ENCODE data around the gene PCDHB8.
"Not testable (repeated sequence)": the region's sequence is repeated elsewhere in the genome, so short reads cannot be mapped to it uniquely, and the experiment has no call there.

DNA sequence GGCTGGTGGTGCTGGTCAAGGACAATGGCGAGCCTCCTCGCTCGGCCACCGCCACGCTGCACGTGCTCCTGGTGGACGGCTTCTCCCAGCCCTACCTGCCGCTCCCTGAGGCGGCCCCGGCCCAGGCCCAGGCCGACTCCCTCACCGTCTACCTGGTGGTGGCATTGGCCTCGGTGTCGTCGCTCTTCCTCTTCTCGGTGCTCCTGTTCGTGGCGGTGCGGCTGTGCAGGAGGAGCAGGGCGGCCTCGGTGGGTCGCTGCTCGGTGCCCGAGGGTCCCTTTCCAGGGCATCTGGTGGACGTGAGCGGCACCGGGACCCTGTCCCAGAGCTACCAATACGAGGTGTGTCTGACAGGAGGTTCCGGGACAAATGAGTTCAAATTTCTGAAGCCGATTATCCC lies 47.8 kb downstream of the PCDHB8 start:
- TF ChIP-seq, protein P1, sequence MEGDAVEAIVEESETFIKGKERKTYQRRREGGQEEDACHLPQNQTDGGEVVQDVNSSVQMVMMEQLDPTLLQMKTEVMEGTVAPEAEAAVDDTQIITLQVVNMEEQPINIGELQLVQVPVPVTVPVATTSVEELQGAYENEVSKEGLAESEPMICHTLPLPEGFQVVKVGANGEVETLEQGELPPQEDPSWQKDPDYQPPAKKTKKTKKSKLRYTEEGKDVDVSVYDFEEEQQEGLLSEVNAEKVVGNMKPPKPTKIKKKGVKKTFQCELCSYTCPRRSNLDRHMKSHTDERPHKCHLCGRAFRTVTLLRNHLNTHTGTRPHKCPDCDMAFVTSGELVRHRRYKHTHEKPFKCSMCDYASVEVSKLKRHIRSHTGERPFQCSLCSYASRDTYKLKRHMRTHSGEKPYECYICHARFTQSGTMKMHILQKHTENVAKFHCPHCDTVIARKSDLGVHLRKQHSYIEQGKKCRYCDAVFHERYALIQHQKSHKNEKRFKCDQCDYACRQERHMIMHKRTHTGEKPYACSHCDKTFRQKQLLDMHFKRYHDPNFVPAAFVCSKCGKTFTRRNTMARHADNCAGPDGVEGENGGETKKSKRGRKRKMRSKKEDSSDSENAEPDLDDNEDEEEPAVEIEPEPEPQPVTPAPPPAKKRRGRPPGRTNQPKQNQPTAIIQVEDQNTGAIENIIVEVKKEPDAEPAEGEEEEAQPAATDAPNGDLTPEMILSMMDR (IDR thresholded peaks at IDR 0.05): not testable (repeated sequence)
- not testable (repeated sequence) for TF ChIP-seq ZFX (IDR thresholded peaks at IDR 0.05; ENCODE audit: borderline replicate concordance)
